Measurements from ENCODE around the gene MICAL3. TPM values are rescaled to one million over a fixed set of nuclear protein-coding genes. Genes with fewer than 3 reads are reported as not detected.

The MICAL3 gene
- total and polyA plus RNA-seq, 7 donors = 9.6 to 94.2 (median 35.0) TPM

DNA sequence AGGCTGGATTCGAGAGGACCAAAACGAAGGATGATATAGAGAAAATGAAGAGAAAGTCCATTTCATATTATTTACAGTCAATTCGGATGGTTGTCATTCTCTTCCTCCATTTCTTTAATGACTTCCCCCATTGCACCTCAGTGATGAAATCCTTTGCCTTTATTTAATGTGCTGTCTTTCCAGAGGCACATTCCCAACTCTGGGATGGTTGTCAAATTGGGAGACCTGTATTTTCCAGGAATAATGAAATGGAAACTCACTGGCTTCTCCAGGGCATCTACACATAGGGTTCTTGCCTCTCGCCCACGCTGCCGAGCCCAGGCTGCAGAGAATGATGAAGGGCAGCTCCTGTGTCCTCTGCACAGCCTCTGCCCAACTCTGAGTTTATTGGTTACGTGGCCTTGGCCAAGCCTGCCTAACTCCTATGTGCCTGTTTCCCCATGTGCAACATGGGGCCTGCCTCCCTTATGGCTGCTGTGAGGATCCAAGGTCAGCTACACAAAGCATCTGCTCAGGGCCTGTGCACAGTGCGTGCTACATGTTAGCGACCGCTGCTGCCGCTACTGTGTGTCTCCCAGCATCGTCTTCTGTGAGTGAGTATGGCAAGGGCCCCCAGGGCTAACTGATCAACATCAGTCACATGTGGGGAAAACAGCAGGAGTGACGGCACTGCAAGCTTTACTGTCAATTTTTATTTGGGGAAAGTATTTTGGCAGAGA, 168.6 kb downstream of the MICAL3 start:
- Histone ChIP-seq H3K27ac (peak overlapping the region; percentile 24 to 93 (median 58)), H3K9me3 (no peaks in the 10 kb centered on the region), H3K36me3 (peaks cover 0 to 12% (median 2%) of the 10 kb centered on the region in 4 donors), H3K4me1 (peaks cover 0 to 64% (median 48%) of the 10 kb centered on the region in 4 donors), H3K4me3 (no peak overlapping the region), H3K27me3 (no peaks in the 10 kb centered on the region)
- no peak for DNase-seq
- intact Hi-C loops (cut with DNase I) = no loop called here
- WGBS, 2 donors = 95 to 96% methylated on average over 13 of the region's 13 CpGs
- TF ChIP-seq POLR2A (IDR thresholded peaks at IDR 0.05) (no peak), EP300 (IDR thresholded peaks at IDR 0.05) (no peak), POLR2AphosphoS5 (IDR thresholded peaks at IDR 0.05) (no peak)
- TF ChIP-seq, protein P1, sequence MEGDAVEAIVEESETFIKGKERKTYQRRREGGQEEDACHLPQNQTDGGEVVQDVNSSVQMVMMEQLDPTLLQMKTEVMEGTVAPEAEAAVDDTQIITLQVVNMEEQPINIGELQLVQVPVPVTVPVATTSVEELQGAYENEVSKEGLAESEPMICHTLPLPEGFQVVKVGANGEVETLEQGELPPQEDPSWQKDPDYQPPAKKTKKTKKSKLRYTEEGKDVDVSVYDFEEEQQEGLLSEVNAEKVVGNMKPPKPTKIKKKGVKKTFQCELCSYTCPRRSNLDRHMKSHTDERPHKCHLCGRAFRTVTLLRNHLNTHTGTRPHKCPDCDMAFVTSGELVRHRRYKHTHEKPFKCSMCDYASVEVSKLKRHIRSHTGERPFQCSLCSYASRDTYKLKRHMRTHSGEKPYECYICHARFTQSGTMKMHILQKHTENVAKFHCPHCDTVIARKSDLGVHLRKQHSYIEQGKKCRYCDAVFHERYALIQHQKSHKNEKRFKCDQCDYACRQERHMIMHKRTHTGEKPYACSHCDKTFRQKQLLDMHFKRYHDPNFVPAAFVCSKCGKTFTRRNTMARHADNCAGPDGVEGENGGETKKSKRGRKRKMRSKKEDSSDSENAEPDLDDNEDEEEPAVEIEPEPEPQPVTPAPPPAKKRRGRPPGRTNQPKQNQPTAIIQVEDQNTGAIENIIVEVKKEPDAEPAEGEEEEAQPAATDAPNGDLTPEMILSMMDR (IDR thresholded peaks at IDR 0.05) = no peak

DNA sequence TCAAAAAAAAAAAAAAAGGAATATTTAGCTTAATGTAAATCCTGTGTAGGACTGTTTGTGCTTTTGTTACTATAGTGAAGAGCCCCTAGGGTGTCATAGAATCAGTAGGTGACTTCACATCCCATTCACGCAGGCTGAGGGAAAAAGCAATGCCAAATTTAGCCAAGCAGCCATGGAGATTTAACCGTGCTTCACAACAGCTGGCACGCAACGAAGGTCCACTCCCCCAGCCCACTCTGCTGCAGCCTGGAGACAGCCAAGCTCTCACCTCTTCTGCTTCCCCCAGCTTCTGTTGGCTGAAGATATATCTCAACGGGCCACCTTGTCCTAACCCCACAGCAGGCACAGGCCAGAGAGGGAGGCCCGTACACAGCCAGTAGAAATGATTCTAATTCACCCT, 171.3 kb downstream of the MICAL3 start:
- Histone ChIP-seq H3K27ac (peak overlapping the region; percentile 56 to 93 (median 85)), H3K4me3 (no peak overlapping the region), H3K9me3 (no peaks in the 10 kb centered on the region), H3K4me1 (peaks cover 0 to 50% (median 35%) of the 10 kb centered on the region in 4 donors), H3K36me3 (peaks cover 0 to 12% (median 2%) of the 10 kb centered on the region in 4 donors), H3K27me3 (no peaks in the 10 kb centered on the region)
- intact Hi-C loops (cut with DNase I) = no loop called here
- TF ChIP-seq POLR2AphosphoS5 (IDR thresholded peaks at IDR 0.05) = peak in 3 of 4 donors; percentile 18 to 48 (median 32)
- no peak for TF ChIP-seq POLR2A (IDR thresholded peaks at IDR 0.05)
- peak in 2 of 4 donors; percentile 86 for TF ChIP-seq EP300 (IDR thresholded peaks at IDR 0.05)
- WGBS, 2 donors = 76 to 77% methylated on average over 6 of the region's 6 CpGs
- DNase-seq = no peak

DNA sequence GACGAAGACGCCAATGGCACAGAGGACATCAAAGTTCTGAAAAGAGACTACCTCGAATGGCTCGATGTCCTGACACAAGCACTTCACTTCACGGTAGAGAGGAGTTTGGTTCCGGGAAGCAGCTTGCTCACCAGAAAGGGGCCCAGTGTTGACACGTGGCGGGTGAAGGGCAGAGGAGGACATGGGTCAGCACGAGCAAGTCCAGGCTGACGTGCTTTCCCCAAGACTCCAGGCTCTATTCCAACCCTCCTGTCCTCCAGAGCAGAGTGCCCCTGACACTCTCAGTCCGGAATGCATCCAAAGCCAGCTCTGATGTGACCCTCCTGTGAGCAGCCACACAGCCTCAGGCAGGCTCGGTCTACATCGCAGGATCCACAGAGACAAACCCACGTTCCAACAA, 172.6 kb downstream of the MICAL3 start:
- 95% methylated on average over 14 of the region's 14 CpGs for WGBS, 2 donors
- peak overlapping the region; percentile 56 to 93 (median 85) for H3K27ac ChIP-seq
- no peak for DNase-seq
- no peaks in the 10 kb centered on the region for H3K27me3 ChIP-seq
- peaks cover 0 to 63% (median 46%) of the 10 kb centered on the region in 4 donors for H3K4me1 ChIP-seq
- no peaks in the 10 kb centered on the region for H3K9me3 ChIP-seq
- H3K36me3 ChIP-seq = peaks cover 0 to 8% (median 0%) of the 10 kb centered on the region in 4 donors
- TF ChIP-seq EP300 (IDR thresholded peaks at IDR 0.05) (peak in 2 of 4 donors; percentile 63 to 94), POLR2AphosphoS5 (IDR thresholded peaks at IDR 0.05) (peak in 2 of 4 donors; percentile 56 to 80), POLR2A (IDR thresholded peaks at IDR 0.05) (no peak)
- TF ChIP-seq, protein P1 (IDR thresholded peaks at IDR 0.05) = no peak
- intact Hi-C loops (cut with DNase I) = no loop called here
- H3K4me3 ChIP-seq = no peak overlapping the region

DNA sequence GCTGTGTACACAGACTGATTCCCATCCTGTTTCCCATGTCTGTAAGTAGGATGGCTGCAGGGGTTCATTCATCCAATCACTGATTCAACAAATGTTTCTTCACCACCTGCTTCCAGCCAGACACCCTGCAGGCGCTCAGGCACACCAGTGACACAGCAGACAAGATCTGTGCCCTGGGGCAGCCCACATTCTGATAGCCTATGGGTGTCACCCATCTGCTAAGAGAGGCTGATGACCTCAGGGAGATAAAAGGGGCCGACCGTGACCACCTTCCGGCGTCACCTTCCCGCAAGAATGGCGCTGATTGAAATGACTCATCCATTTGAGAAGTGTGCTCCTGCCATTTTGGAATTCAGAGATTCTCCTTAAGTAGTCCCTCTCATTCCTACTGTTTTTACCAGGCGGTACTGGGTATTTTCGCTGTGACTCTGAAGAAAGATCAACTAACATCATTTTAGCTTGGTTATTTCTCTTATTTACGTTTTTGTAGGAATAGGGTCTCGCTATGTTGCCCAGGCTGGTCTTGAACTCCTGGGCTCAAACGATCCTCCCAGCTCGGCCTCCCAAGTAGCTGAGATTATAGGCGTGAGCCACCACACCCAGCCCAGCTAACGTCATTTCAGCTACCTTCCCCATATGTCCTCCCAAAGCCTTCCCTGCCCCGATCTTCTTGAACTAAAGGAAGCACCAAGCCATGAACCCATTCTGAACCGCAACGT, 176.8 kb downstream of the MICAL3 start:
- peak overlapping the region; percentile 84 to 93 (median 90) for H3K27ac ChIP-seq
- DNase-seq = no peak
- no peak overlapping the region for H3K4me3 ChIP-seq
- H3K4me1 ChIP-seq = peaks cover 0 to 80% (median 65%) of the 10 kb centered on the region in 4 donors
- no peaks in the 10 kb centered on the region for H3K27me3 ChIP-seq
- no peaks in the 10 kb centered on the region for H3K9me3 ChIP-seq
- H3K36me3 ChIP-seq = no peaks in the 10 kb centered on the region
- intact Hi-C loops (cut with DNase I) = no loop called here
- 93 to 97% methylated on average over 18 of the region's 18 CpGs for WGBS, 2 donors
- TF ChIP-seq EP300 (IDR thresholded peaks at IDR 0.05) (no peak), POLR2AphosphoS5 (IDR thresholded peaks at IDR 0.05) (no peak), POLR2A (IDR thresholded peaks at IDR 0.05) (no peak)
- TF ChIP-seq, protein P1 (IDR thresholded peaks at IDR 0.05) = no peak
